Lung (tissue), 12 donors: ENCODE results near the gene ACE2. TPM values are rescaled to one million over a fixed set of nuclear protein-coding genes. Genes with fewer than 3 reads are reported as not detected.

Experiments
- ATAC-seq: fragments of 200-7000 bp; cut with Tn5 transposase; one replicate; pipeline ENCODE4 v1.9.1; 2020; ENCODE audit warnings: moderate number of reproducible peaks; ENCODE audit not compliant: insufficient read depth, low FRiP score
- DNase-seq, 3 donors: peaks; one replicate each; pipeline ENCODE4 v3.0.0-alpha.2; 2013 to 2017
- H3K27ac ChIP-seq, 2 donors: one replicate each; pipeline ENCODE4 v1.5.1; 2013; ENCODE audit warnings: mild to moderate bottlenecking in 2 of 2, moderate library complexity in 2 of 2, control low read depth in 1 of 2, inconsistent platforms in 1 of 2, low read depth in 1 of 2, low read length in 1 of 2
- H3K27me3 ChIP-seq, 3 donors: one replicate each; pipeline ENCODE4 v1.5.1; 2013; ENCODE audit warnings: low read length in 2 of 3; ENCODE audit not compliant: control insufficient read depth in 3 of 3, insufficient read depth in 3 of 3
- H3K36me3 ChIP-seq, 4 donors: one replicate each; pipeline ENCODE4 v1.5.1; 2013; ENCODE audit warnings: low read length in 4 of 4, mild to moderate bottlenecking in 1 of 4, moderate library complexity in 1 of 4; ENCODE audit not compliant: control insufficient read depth in 4 of 4, insufficient read depth in 4 of 4
- H3K4me1 ChIP-seq, 5 donors: one replicate each; pipeline ENCODE4 v1.5.1; 2013; ENCODE audit warnings: low read length in 5 of 5, mild to moderate bottlenecking in 2 of 5, moderate library complexity in 1 of 5; ENCODE audit not compliant: control insufficient read depth in 5 of 5, insufficient read depth in 5 of 5
- H3K4me3 ChIP-seq: one replicate; pipeline ENCODE4 v1.5.1; 2013; ENCODE audit warnings: mild to moderate bottlenecking, control low read depth, moderate library complexity
- H3K9ac ChIP-seq, 2 donors: one replicate each; pipeline ENCODE4 v1.5.1; 2013; ENCODE audit warnings: low read length in 2 of 2, control low read depth in 1 of 2; ENCODE audit not compliant: insufficient read depth in 1 of 2
- H3K9me3 ChIP-seq, 4 donors: one replicate each; pipeline ENCODE4 v1.5.1; 2013; ENCODE audit warnings: low read length in 3 of 4, mild to moderate bottlenecking in 1 of 4, moderate library complexity in 1 of 4; ENCODE audit not compliant: control insufficient read depth in 4 of 4, insufficient read depth in 3 of 4
- CTCF ChIP-seq: IDR thresholded peaks from 2 replicates; pipeline ENCODE4 v1.5.1; 2012; ENCODE audit warnings: mild to moderate bottlenecking; ENCODE audit errors: control extremely low read depth, extremely low read depth
- WGBS, 2 donors: extraction: QIAGEN DNeasy Blood & Tissue Kit; methylation state at CpG; one replicate each; pipeline ENCODE4 v1.1.7; 2013; 5-methylcytosine and 5-hydroxymethylcytosine counted together
- polyA plus RNA-seq, 2 donors: library from polyadenylated mRNA; stranded (reverse); fragments of 200-250 nt; gene quantifications; one replicate each; pipeline ENCODE4 v1.2.1, GENCODE V29; 2013
- total RNA-seq, 2 donors: library from RNA; depleted of rRNA in 1 of 2; stranded (reverse); fragments of >200 nt in 1 of 2; gene quantifications; one replicate each; pipeline ENCODE4 v1.2.1, GENCODE V29; 2014 to 2021
- donor health status: control.
- donor health status: control.
- donor health status: Bipolar disorder and iron deficiency.
- donor health status: healthy.
- donor health status: DM: yes; HTN: yes; CAD: no.

Gene ACE2
- total and polyA plus RNA-seq, 4 donors, result 0.53 to 8.1 (median 5.5) TPM

- Histone ChIP-seq H3K9me3 (no peaks in the 10 kb centered on the region), H3K4me1 (peaks cover 0 to 4% (median 0%) of the 10 kb centered on the region in 5 donors), H3K4me3 (no peak overlapping the region), H3K36me3 (no peaks in the 10 kb centered on the region), H3K9ac (no peak overlapping the region), H3K27me3 (peaks cover 0 to 44% (median 37%) of the 10 kb centered on the region in 3 donors), H3K27ac (no peak overlapping the region)
- TF ChIP-seq CTCF, result no peak
- no peak for DNase-seq
- 59 to 87% methylated on average over 1 of the region's 1 CpG for WGBS, 2 donors
- ATAC-seq, result no peak
Measured at GRCh38 chrX:15514279-15514678, 86.5 kb downstream of the ACE2 start.

GRCh38 chrX:15512401-15512965, 88.3 kb downstream of the ACE2 start:
- no peak for TF ChIP-seq CTCF
- peaks cover 0 to 47% (median 39%) of the 10 kb centered on the region in 3 donors for H3K27me3 ChIP-seq
- 70 to 80% methylated on average over 4 of the region's 4 CpGs for WGBS, 2 donors

GRCh38 chrX:15511563-15511962, 89.2 kb downstream of the ACE2 start:
- ATAC-seq (no peak), DNase-seq (no peak)
- H3K9me3 ChIP-seq, result no peaks in the 10 kb centered on the region
- no peak overlapping the region for H3K27ac ChIP-seq
- H3K27me3 ChIP-seq, result peaks cover 0 to 48% (median 45%) of the 10 kb centered on the region in 3 donors
- H3K9ac ChIP-seq, result no peak overlapping the region
- no peaks in the 10 kb centered on the region for H3K36me3 ChIP-seq
- H3K4me1 ChIP-seq, result no peaks in the 10 kb centered on the region
- H3K4me3 ChIP-seq, result no peak overlapping the region
- no peak for TF ChIP-seq CTCF
- 33 to 78% methylated on average over 1 of the region's 1 CpG for WGBS, 2 donors

More at GRCh38 chrX:15512401-15512965, 88.3 kb downstream of the ACE2 start:
- no peak for ATAC-seq
- Histone ChIP-seq H3K36me3 (no peaks in the 10 kb centered on the region), H3K4me3 (no peak overlapping the region), H3K9ac (no peak overlapping the region), H3K9me3 (no peaks in the 10 kb centered on the region), H3K27ac (no peak overlapping the region), H3K4me1 (no peaks in the 10 kb centered on the region)
- no peak for DNase-seq

Other genes starting within 250 kb of the ACE2 start
- 10 to 100 TPM; 15.6 to 31.5 TPM for gene VEGFD, start 216.5 kb downstream of the ACE2 start, total RNA-seq
- gene VEGFD, start 216.5 kb downstream of the ACE2 start, polyA plus RNA-seq, result 1 to 10 TPM; 6.1 to 10.0 TPM
- gene PIR, start 107.6 kb downstream of the ACE2 start, total RNA-seq, result 10 to 100 TPM in 1 of 2 donors, 1 to 10 TPM in 1; 8.3 to 13.9 TPM
- gene PIR, start 107.6 kb downstream of the ACE2 start, polyA plus RNA-seq, result 10 to 100 TPM; 12.8 to 29.1 TPM
- gene BMX, start 100.2 kb downstream of the ACE2 start, total RNA-seq, result 1 to 10 TPM; 1.9 to 4.0 TPM
- gene BMX, start 100.2 kb downstream of the ACE2 start, polyA plus RNA-seq, result 1 to 10 TPM; 1.4 to 3.1 TPM
- 1 to 10 TPM; 3.0 to 3.6 TPM for gene CLTRN, start 63.8 kb upstream of the ACE2 start, total RNA-seq
- gene CLTRN, start 63.8 kb upstream of the ACE2 start, polyA plus RNA-seq, result 1 to 10 TPM; 1.1 to 1.6 TPM
- gene CA5B, start 137.3 kb upstream of the ACE2 start, total RNA-seq, result 10 to 100 TPM; 17.2 to 22.3 TPM
- 1 to 10 TPM; 2.1 to 2.6 TPM for gene CA5B, start 137.3 kb upstream of the ACE2 start, polyA plus RNA-seq
- gene ZRSR2, start 189.5 kb upstream of the ACE2 start, total RNA-seq, result 10 to 100 TPM in 1 of 2 donors, 1 to 10 TPM in 1; 7.1 to 11.2 TPM
- 10 to 100 TPM in 1 of 2 donors, 1 to 10 TPM in 1; 8.9 to 32.8 TPM for gene ZRSR2, start 189.5 kb upstream of the ACE2 start, polyA plus RNA-seq